Trophoblast cell (in vitro differentiated cells and primary cell): Measurements from ENCODE around the gene UGT2B15.

ENCODE experiments used
- DNase-seq, 2 donors: peaks; one replicate each; pipeline ENCODE4 v3.0.0-alpha.2; 2016
- H2AFZ ChIP-seq: 2 replicates; pipeline ENCODE4 v1.6.1; 2013; ENCODE audit warnings: low read length, moderate library complexity, mild to moderate bottlenecking; ENCODE audit not compliant: insufficient read depth, poor library complexity
- H2AK5ac ChIP-seq: 2 replicates; pipeline ENCODE4 v1.6.1; 2013; ENCODE audit warnings: mild to moderate bottlenecking, low read length
- H2BK120ac ChIP-seq: 2 replicates; pipeline ENCODE4 v1.6.1; 2013; ENCODE audit warnings: low read length, mild to moderate bottlenecking, moderate library complexity; ENCODE audit not compliant: insufficient read depth, poor library complexity
- H2BK12ac ChIP-seq: 2 replicates; pipeline ENCODE4 v1.6.1; 2013; ENCODE audit warnings: mild to moderate bottlenecking, low read length, moderate library complexity
- H2BK5ac ChIP-seq: 2 replicates; pipeline ENCODE4 v1.6.1; 2013; ENCODE audit warnings: low read length, low read depth, moderate library complexity, mild to moderate bottlenecking; ENCODE audit not compliant: poor library complexity
- H3K14ac ChIP-seq: 2 replicates; pipeline ENCODE4 v1.6.1; 2013; ENCODE audit warnings: mild to moderate bottlenecking, low read length
- H3K18ac ChIP-seq: 2 replicates; pipeline ENCODE4 v1.6.1; 2013; ENCODE audit warnings: mild to moderate bottlenecking, low read length
- H3K23ac ChIP-seq: 2 replicates; pipeline ENCODE4 v1.6.1; 2013; ENCODE audit warnings: low read length
- H3K27ac ChIP-seq: 2 replicates; pipeline ENCODE4 v1.5.1; 2013; ENCODE audit warnings: low read depth, mild to moderate bottlenecking, inconsistent platforms, low read length, moderate library complexity
- H3K27me3 ChIP-seq: 2 replicates; pipeline ENCODE4 v1.6.1; 2013; ENCODE audit warnings: inconsistent platforms, mild to moderate bottlenecking, low read length, moderate library complexity; ENCODE audit not compliant: insufficient read depth
- H3K36me3 ChIP-seq, 2 experiments: 1 replicate in 1 of 2; 2 replicates in 1 of 2; pipeline ENCODE4 v1.6.1; 2013; ENCODE audit warnings: low read length in 2 of 2, mild to moderate bottlenecking in 2 of 2, moderate library complexity in 1 of 2; ENCODE audit not compliant: insufficient read depth in 2 of 2, control insufficient read depth in 1 of 2
- H3K4ac ChIP-seq: 2 replicates; pipeline ENCODE4 v1.6.1; 2013; ENCODE audit warnings: low read depth, mild to moderate bottlenecking, low read length, moderate library complexity
- H3K4me1 ChIP-seq, 2 experiments: 1 replicate in 1 of 2; 2 replicates in 1 of 2; pipeline ENCODE4 v1.6.1; 2013; ENCODE audit warnings: low read length in 2 of 2, mild to moderate bottlenecking in 2 of 2, moderate library complexity in 1 of 2; ENCODE audit not compliant: insufficient read depth in 2 of 2, control insufficient read depth in 1 of 2
- H3K4me2 ChIP-seq: 2 replicates; pipeline ENCODE4 v1.6.1; 2013; ENCODE audit warnings: inconsistent platforms, mild to moderate bottlenecking, low read length, moderate library complexity
- H3K4me3 ChIP-seq: 2 replicates; pipeline ENCODE4 v1.5.1; 2013; ENCODE audit warnings: mild to moderate bottlenecking, low read depth, low read length, inconsistent platforms
- H3K79me1 ChIP-seq: one replicate; pipeline ENCODE4 v1.6.1; 2013; ENCODE audit warnings: low read length
- H3K79me2 ChIP-seq: 2 replicates; pipeline ENCODE4 v1.6.1; 2013; ENCODE audit warnings: low read length, mild to moderate bottlenecking; ENCODE audit not compliant: control insufficient read depth, insufficient read depth, poor library complexity
- H3K9ac ChIP-seq: 2 replicates; pipeline ENCODE4 v1.6.1; 2013; ENCODE audit warnings: mild to moderate bottlenecking, low read length
- H3K9me3 ChIP-seq: 2 replicates; pipeline ENCODE4 v1.6.1; 2013; ENCODE audit warnings: low read depth, mild to moderate bottlenecking, control low read depth, inconsistent platforms, low read length; ENCODE audit not compliant: insufficient read depth
- H4K12ac ChIP-seq: 2 replicates; pipeline ENCODE4 v1.6.1; 2013; ENCODE audit warnings: low read depth, mild to moderate bottlenecking, low read length, moderate library complexity
- H4K8ac ChIP-seq: 2 replicates; pipeline ENCODE4 v1.6.1; 2013; ENCODE audit warnings: low read depth, mild to moderate bottlenecking, low read length, moderate library complexity
- H4K91ac ChIP-seq: one replicate; pipeline ENCODE4 v1.6.1; 2013; ENCODE audit warnings: low read depth, mild to moderate bottlenecking, low read length, moderate library complexity
- WGBS: extraction: QIAGEN DNeasy Blood & Tissue Kit; methylation state at CpG from one replicate; pipeline ENCODE4 v1.1.7; 2013; ENCODE audit warnings: missing lambda C conversion rate; ENCODE audit not compliant: insufficient read length, insufficient coverage; ENCODE audit errors: extremely low coverage; 5-methylcytosine and 5-hydroxymethylcytosine counted together

The UGT2B15 gene

GRCh38 chr4:68597482-68597881 is 73.0 kb downstream of the UGT2B15 start:
- no peak overlapping the region for H3K27ac ChIP-seq
- no peak overlapping the region for H2BK5ac ChIP-seq
- WGBS, result no CpG with 5 or more reads among the region's 2 CpGs
- no peak overlapping the region for H2AK5ac ChIP-seq
- H2AFZ ChIP-seq, result no peak overlapping the region
- H3K18ac ChIP-seq, result no peak overlapping the region
- no peak for DNase-seq
- no peak overlapping the region for H3K9ac ChIP-seq
- no peak overlapping the region for H4K8ac ChIP-seq
- no peak overlapping the region for H3K4ac ChIP-seq
- no peak overlapping the region for H3K4me2 ChIP-seq
- no peaks in the 10 kb centered on the region for H3K79me2 ChIP-seq
- peaks cover 0 to 3% of the 10 kb centered on the region in 2 experiments for H3K4me1 ChIP-seq
- no peak overlapping the region for H4K91ac ChIP-seq
- no peak overlapping the region for H3K23ac ChIP-seq
- no peaks in the 10 kb centered on the region for H3K79me1 ChIP-seq
- no peak overlapping the region for H2BK12ac ChIP-seq
- H3K4me3 ChIP-seq, result no peak overlapping the region
- no peaks in the 10 kb centered on the region for H3K27me3 ChIP-seq
- no peaks in the 10 kb centered on the region for H3K36me3 ChIP-seq
- no peak overlapping the region for H2BK120ac ChIP-seq
- no peak overlapping the region for H4K12ac ChIP-seq
- no peaks in the 10 kb centered on the region for H3K9me3 ChIP-seq
- no peak overlapping the region for H3K14ac ChIP-seq
